GM12874 (cell line): ENCODE measurements around the gene CIDEB.

Source experiments
- TF ChIP-seq, protein P1 (sequence below): IDR thresholded peaks from 2 replicates; pipeline ENCODE4 v1.5.1; 2011; ENCODE audit warnings: low read depth, mild to moderate bottlenecking, control low read depth, low read length, moderate library complexity; ENCODE audit not compliant: insufficient read depth

Gene CIDEB

GRCh38 chr14:24347134-24347533 is 39.4 kb upstream of the CIDEB start:
- TF ChIP-seq, protein P1, sequence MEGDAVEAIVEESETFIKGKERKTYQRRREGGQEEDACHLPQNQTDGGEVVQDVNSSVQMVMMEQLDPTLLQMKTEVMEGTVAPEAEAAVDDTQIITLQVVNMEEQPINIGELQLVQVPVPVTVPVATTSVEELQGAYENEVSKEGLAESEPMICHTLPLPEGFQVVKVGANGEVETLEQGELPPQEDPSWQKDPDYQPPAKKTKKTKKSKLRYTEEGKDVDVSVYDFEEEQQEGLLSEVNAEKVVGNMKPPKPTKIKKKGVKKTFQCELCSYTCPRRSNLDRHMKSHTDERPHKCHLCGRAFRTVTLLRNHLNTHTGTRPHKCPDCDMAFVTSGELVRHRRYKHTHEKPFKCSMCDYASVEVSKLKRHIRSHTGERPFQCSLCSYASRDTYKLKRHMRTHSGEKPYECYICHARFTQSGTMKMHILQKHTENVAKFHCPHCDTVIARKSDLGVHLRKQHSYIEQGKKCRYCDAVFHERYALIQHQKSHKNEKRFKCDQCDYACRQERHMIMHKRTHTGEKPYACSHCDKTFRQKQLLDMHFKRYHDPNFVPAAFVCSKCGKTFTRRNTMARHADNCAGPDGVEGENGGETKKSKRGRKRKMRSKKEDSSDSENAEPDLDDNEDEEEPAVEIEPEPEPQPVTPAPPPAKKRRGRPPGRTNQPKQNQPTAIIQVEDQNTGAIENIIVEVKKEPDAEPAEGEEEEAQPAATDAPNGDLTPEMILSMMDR: no peak

DNA sequence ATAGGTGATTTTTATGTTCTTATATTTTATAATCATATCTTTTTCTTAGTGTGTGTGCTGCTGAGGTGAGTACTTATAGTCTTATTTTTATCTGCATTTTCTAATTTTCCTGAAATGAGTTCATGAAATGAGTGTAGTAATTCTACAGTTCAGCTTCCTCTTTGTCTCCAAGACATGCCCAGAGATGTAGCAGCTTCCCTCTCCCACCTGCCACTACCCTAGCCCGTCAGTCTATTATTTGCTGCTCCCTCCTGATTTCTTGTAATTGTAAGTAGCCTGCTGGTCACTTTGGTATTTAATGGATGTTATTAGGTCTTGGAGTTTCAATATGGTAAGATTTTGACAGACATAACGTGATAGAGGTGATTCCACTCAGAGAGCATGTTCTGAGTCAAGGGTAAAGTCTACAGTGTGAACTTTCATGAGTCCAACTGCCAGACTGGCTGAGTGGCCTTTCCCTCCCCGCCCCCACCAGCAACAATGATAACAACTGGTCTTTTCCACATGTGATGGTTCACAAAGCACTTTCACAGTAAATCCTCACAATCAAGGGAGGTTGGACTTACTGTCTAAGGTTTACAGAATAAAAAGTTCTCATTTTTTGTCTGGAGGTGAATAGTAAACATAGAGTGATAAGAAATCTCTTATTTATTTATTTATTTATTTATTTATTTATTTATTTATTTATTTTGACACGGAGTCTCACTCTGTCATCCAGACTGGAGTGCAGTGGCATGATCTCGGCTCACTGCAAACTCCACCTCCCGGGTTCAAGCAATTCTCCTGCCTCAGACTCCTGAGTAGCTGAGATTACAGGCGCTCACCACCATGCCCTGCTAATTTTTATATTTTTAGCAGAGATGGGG is 36.3 kb upstream of the CIDEB start:
- TF ChIP-seq, protein P1: no peak

GRCh38 chr14:24342889-24343288 is 35.1 kb upstream of the CIDEB start:
- TF ChIP-seq, protein P1: no peak

DNA sequence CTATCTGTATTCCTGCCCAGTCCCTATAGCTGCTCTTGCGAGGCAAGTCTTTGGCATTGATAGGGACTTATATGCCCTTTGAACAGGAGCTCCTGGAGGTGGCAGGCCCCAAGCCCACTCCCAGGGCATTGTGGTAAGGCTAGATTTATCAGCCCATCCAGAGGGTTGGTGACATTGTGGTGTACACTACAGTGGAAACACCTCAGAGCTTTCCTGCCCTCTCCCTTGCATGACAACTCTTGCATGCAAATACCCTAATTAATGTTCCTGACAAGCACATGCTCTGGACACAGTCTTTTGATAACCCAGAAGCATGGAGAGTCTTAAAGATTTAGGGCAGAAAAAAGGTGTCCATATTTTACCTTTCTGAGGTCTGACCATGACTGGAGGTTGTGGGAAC is 32.8 kb upstream of the CIDEB start:
- TF ChIP-seq, protein P1: no peak

DNA sequence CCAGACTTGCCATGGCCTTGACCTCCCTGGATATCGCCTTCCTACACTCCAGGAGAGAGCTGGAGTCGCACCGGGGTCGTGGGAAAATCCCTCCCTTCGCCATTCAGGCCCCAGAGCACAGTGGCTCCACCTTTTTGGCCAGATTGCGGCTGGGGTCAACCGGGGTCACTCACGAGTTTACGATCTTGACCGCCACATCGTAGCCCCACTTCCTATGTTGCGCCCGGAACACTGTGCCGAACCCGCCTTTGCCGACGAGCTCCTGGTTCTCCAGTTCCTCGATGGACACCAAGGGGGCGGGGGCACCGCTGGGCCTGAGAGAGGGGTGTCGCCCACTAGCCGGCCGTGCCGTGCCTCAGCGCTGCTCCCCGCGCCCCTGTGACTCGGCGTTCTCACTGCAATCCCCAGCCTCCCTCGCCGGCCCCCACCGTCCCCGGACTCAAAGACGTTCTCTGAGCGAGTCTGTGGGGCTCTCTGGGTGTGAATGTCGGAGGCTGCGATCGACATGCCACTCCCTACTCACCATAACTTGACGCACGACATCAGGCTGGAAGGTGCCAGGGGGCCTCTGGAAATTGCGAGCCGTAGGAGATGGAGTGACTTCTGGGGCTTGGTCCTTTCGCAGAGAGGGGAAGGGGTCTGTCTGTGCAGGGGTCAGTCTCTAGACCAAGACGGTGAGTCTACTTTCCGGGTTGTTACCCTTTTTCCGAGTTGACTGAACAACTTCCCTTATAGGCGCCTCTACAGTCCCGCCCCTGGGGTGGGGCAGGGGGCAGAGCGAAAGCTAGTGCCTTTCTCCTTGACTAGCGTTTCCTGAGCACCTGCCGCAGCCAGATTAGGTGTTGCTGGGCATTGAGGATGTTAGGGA is 31.7 kb upstream of the CIDEB start, which contains the start of gene RIPK3:
RIPK3 (minus strand) TSS at position 708 of the 868 bp plus-strand sequence; CDS start at position 543, 165 bp downstream.
- TF ChIP-seq, protein P1: no peak

- TF ChIP-seq, protein P1: no peak
Observed at GRCh38 chr14:24338843-24339242, 31.1 kb upstream of the CIDEB start.

- TF ChIP-seq, protein P1: no peak
Observed at GRCh38 chr14:24337824-24338175, 30.0 kb upstream of the CIDEB start.
